AG08396 (cell line): ENCODE data around the gene RRBP1.

Source experiments
- DNase-seq: peaks from one replicate; pipeline ENCODE4 v3.0.0; 2012; ENCODE audit warnings: low spot score, mixed read lengths

The RRBP1 gene

DNA sequence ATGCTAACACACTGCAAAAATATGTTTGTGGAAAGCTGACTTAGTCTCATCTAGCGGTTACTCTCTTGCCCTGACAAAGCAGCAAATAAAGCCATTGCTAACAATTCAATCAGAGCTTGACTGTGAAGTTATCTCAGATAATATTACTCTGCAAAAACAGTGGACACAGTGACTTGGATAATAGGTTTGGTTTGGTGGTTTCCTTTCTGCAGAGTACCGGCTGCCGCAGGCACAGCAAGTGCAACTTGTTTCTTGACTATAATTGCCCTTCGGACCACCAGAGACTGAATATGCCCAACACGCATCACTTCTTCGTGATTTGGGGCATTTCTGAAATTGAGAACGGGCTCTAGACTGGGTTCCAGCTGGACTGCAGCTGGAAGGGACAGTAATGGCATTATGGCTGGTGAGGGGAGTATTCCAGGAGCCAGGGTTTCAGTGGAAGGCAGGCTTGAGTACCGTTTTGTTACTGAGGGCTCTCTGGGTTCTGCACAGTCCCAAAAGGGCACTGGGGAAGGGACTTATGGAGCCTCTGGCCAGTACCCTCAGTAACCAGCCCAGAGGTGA, 72.1 kb downstream of the RRBP1 start:
- DNase-seq, result no peak

- DNase-seq, result no peak
Measured at GRCh38 chr20:17608701-17609497, 73.1 kb downstream of the RRBP1 start.

DNA sequence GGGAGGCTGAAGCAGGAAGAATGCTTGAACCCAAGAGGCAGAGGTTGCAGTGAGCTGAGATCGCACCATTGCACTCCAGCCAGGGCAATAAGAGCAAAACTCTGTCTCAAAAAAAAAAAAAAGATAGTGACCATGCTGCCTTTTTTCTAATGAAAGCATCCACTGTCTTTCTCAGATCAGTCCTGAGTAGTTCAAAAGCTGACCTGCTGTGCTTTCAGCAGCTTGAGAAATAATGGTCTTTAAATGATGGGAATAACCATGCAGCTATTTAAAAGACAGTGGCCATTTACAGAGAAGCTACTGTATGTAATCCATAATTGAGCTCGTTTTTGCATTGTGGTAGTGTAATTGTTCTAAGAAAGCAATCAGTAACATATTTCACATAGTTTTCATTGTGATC, 76.0 kb downstream of the RRBP1 start:
- no peak for DNase-seq

GRCh38 chr20:17605131-17605660, 76.8 kb downstream of the RRBP1 start:
- no peak for DNase-seq

DNA sequence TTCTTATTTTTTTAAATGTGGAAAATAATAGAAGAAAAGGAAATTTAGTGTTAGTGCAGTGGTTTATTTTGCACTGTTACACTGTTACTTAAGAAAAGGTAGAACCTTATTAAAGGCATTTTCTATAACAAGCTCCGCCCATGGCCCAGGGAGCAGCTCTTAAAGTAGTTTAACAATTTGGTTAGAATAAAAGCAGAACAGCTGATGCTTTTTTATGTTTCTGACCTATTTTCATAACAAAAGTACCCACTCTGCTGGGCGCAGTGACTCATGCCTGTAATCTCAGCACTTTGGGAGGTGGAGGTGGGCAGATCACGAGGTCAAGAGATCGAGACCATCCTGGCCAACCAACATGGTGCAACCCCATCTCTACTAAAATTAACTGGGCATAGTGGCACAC, 79.5 kb downstream of the RRBP1 start:
- no peak for DNase-seq

- no peak for DNase-seq
Measured at GRCh38 chr20:17601957-17602356, 80.1 kb downstream of the RRBP1 start.

GRCh38 chr20:17598013-17598550, 84.0 kb downstream of the RRBP1 start:
- DNase-seq, result no peak

GRCh38 chr20:17595856-17596255, 86.2 kb downstream of the RRBP1 start:
- no peak for DNase-seq

- peak; percentile 53 for DNase-seq
Measured at GRCh38 chr20:17594443-17594842, 87.6 kb downstream of the RRBP1 start.

DNA sequence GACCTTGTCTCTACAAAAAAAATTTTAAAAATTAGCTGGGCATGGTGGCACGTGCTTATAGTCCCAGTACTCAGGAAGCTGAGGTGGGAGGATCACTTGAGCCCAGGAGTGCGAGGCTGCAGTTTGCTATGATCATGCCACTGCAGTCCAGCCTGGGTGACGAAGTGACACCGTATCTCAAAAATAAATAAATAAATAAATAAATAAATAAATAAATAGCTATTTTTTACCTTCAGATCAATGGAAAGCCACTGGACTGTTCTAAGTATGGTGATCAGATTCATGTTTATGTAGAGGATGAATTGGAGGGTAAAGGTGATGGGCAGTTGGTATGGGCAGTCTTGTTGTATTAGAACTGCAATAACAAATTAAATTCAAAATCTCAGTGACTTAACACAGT, 88.1 kb downstream of the RRBP1 start:
- DNase-seq, result no peak

DNA sequence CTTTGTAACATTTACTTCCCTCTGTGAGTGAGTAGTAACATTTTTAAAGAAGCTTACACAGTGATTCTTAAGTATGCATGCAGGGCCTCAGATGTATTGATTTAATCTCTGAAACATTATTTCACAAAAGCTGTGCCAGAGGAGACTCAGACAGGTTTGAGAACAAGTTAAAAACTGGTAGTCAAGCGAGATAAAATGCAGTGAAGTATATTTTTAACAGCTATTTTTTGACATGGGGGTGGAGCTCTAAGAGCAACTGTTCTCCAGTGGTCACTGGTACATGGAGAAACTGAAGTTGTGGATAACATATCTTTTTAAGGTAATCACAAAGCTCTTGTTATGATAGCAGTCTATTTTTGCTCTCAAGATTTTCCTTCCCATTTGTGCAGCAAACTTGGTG, 91.8 kb downstream of the RRBP1 start:
- DNase-seq, result no peak

DNA sequence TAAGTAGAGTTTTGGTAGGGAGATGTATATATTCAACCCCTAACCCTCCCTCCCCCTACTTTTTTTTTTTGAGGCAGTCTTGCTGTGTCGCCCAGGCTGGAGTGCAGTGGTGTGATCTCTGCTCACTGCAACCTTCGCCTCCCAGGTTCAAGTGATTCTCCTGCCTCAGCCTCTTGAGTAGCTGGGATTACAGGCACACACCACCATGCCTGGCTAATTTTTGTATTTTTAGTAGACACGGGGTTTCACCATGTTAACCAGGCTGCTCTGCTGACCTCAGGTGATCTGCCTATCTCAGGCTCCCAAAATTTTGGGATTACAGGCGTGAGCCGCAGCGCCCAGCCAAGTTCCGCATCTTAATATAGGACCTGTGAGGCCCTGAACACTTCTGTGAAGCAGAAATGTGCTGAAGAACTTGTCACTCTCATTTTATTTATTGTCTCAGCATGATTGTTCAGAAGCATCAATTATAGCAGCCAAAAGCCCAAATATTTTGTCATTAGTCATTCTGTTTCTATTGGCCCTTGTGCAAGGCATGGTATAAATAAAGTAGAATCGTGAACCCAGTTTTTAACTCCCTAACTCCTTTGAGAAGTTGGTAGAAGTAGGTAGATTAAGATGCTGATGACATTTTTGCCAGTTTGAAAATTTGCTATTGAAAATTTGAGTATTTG, 92.7 kb downstream of the RRBP1 start:
- DNase-seq, result no peak

GRCh38 chr20:17587824-17588223, 94.2 kb downstream of the RRBP1 start:
- no peak for DNase-seq

DNA sequence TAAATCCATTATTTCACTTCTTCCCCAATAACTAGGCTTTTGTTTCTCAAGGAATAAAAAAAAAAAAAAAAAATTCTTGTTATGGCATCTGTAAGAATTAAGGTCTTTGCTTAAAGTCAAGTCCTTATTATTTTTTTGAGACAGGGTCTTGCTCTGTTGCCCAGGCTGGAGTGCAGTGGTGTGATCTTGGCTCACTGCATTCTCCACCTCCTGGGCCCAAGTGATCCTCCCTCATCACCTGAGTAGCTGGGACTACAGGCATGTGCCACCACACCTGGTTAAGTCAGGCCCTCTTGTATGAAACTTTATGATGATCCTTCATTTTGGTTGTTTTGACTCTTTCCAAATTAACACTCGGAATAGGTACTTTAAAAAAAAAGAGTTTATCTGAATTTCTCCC, 94.9 kb downstream of the RRBP1 start:
- no peak for DNase-seq

- DNase-seq, result no peak
Measured at GRCh38 chr20:17586250-17586649, 95.8 kb downstream of the RRBP1 start.

DNA sequence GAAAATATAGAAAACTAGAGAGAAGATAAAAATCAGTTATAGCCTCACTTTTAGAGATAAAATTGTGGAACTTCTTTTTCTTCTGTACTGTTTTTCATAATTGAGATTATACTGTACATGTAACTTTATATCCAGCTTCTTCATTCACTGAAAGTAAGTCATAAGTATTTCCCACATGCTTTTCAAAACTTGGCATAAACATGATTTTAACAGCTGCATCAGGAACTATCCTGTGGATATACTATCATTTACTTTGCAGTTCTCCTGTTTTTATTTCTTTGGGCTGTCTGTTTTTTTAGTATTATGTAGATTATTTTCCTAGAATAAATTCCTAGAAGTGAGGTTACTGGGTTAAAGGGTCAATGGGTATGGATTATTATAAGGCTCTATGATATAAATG, 97.4 kb downstream of the RRBP1 start:
- no peak for DNase-seq

DNA sequence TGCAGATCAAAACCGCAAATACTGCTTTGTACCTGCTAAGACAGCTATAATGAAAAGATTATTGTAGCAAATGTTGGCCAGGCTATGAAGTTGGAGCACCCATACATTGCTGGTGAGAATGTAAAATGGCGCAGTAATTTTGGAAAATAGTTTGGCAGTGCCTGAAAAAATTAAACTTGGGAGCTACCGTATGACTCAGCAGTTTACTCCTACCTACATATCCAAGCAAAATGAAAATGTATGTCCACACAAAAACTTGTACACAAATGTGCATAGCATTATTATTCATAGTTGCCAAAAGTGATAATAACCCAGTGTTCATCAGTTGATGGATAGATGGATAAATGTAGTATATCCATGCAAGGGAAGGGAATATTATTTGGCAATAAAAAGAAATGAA, 98.9 kb downstream of the RRBP1 start:
- no peak for DNase-seq

- DNase-seq, result no peak
Measured at GRCh38 chr20:17580895-17581294, 101.1 kb downstream of the RRBP1 start.

DNA sequence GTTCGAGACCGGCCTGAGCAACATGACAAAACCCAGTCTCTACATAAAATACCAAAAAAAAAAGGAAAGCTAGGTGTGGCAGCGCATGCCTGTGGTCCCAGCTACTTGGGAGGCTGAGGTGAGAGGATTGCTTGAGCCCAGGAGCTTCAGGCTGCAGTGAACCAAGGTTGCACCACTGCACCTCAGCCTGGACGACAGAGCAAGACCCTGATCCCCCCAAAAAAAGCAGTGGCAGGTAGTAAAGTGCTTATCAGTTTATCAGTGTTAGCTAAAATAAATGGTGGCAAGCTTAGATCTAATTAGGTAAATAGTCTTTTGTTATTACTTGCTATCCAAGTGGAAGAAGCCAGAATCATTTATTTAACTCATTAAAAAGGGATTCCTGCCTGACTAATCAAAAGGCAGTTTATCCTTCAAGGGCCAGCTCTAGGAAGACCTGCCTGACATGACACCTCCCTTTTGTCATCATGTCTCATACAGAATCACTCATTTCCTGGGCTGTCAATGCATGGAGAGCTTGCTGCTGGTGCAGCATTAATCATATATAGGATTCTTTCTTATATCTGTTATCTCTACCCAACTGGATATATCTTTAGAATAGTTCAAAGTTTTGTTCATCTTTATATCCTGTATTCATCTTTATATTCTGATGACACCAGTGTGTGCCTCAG, 102.5 kb downstream of the RRBP1 start:
- DNase-seq, result no peak

DNA sequence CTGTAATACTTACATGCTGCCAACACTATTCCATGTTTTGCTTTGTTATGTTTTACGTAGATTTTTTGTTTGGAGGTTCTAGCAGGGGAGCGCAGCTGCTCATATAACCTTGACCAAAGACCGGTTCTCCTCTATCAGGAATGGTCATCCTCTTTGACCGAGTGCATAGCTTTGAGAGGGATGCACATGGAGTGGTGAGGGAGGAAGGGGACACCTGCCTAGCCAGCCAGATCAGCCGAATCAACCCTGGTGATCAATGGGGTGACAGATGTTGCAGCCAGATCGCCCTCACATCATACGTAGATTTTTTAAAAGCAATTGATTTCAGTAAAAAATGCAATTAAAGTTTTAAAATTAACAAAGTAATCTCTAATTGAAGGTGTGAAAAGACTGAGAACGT, 105.8 kb downstream of the RRBP1 start:
- DNase-seq, result no peak

GRCh38 chr20:17573463-17573862, 108.6 kb downstream of the RRBP1 start:
- DNase-seq, result no peak

DNA sequence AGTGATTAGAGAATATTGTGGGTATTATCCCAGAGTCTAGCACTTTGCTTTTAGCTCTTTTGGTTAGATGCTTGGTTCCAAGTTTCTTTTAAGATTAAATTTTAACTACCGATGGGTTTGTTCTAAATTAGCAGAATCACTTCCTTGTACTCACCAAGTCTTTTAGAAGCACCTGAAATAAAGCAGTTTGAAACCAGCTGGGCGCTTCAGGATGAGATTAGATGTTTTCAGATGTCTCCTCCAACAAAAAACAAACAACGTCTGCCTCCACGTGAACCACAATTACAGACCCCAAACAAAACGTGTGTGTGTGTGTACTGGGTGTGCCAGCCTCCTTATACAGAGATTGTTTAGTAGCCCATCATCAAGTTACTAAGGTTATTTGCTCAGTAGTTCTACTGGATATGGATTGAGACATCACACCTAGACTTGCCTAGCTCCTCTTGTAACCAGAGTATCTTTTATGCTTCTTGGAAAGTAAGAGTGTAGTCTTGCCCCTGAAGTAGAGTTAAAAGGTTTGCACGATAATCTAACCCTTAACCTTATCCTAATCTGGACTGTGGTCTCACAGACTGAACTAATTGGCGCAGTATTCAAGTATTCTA, 109.9 kb downstream of the RRBP1 start:
- no peak for DNase-seq
